Measurements from ENCODE around the gene JAG1. TPM values are rescaled to one million over a fixed set of nuclear protein-coding genes. Genes with fewer than 3 reads are reported as not detected.

The JAG1 gene
- total RNA-seq, 1 experiment from 2014 or later: 88.0 TPM

DNA sequence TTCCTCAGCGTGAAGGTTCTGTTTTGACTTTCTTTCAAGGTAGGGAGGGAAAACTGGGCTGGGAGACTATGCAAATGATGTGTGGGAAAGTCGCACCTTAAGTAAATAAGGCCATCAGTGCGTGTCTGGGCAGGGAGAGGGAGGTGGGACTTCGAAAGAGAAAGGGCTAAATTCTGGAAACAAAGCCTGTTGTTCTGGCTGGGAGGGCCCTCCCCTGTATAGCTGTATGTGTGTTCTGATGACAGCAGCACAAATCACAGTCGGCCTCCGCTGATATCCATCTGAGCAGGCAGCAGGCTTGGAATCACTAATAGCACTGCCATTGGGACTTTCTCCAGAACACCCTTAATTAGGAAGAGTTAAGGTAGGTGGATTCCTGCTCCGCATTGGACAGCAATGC is 19.2 kb downstream of the JAG1 start:
- intact Hi-C loops (cut with micrococcal nuclease): no loop called here
- Mint-ChIP-seq H3K4me1 (ENCODE audit: insufficient read depth, unreplicated experiment) (peaks cover 16% of the 10 kb centered on the region), H3K36me3 (ENCODE audit: insufficient read depth, unreplicated experiment) (peaks cover 89% of the 10 kb centered on the region), H3K4me3 (ENCODE audit: unreplicated experiment) (no peak overlapping the region), H3K9me3 (ENCODE audit: unreplicated experiment) (no peaks in the 10 kb centered on the region), H3K27ac (ENCODE audit: low read depth, unreplicated experiment) (peak overlapping the region; percentile 88), H3K27me3 (ENCODE audit: insufficient read depth, unreplicated experiment) (no peaks in the 10 kb centered on the region)
- no TSS peak for BruUV-seq (replicated peaks)
- POLR2A ChIA-PET: interaction anchor here (2.0 kb wide), 1 partner anchor 26 kb away, joined by 5 read pairs; no protein-coding TSS in a partner anchor
- CTCF ChIA-PET: interaction anchor here (0.7 to 3.3 kb wide), 4 partner anchors 8 to 19 kb away, joined by 3 to 12 read pairs (median 4); partner anchors contain the start of gene JAG1
- TF ChIP-seq, protein P1, sequence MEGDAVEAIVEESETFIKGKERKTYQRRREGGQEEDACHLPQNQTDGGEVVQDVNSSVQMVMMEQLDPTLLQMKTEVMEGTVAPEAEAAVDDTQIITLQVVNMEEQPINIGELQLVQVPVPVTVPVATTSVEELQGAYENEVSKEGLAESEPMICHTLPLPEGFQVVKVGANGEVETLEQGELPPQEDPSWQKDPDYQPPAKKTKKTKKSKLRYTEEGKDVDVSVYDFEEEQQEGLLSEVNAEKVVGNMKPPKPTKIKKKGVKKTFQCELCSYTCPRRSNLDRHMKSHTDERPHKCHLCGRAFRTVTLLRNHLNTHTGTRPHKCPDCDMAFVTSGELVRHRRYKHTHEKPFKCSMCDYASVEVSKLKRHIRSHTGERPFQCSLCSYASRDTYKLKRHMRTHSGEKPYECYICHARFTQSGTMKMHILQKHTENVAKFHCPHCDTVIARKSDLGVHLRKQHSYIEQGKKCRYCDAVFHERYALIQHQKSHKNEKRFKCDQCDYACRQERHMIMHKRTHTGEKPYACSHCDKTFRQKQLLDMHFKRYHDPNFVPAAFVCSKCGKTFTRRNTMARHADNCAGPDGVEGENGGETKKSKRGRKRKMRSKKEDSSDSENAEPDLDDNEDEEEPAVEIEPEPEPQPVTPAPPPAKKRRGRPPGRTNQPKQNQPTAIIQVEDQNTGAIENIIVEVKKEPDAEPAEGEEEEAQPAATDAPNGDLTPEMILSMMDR (IDR thresholded peaks at IDR 0.05; ENCODE audit: unreplicated experiment): no peak
- peak; percentile 78 for DNase-seq (ENCODE audit: unreplicated experiment)

DNA sequence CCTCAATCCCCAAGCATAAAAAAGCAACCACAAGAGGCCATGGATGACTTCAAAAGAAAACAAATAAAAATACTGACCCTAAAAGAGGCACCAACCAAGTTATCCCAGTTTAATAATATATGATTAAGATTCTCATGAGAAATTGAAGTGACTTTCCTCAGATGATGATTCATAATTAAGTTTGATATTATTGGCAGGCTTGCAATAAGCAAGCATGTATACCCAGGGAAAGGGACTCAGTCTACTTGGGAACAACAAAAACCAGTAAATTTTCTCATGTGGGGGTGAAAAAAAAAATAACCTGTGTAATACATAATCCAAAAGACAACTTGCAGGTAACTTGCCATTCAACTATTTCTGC is 19.6 kb downstream of the JAG1 start:
- H3K36me3 Mint-ChIP-seq (ENCODE audit: insufficient read depth, unreplicated experiment): peaks cover 92% of the 10 kb centered on the region
- peak overlapping the region; percentile 88 for H3K27ac Mint-ChIP-seq (ENCODE audit: low read depth, unreplicated experiment)
- no peaks in the 10 kb centered on the region for H3K9me3 Mint-ChIP-seq (ENCODE audit: unreplicated experiment)
- intact Hi-C loops (cut with micrococcal nuclease): no loop called here
- peaks cover 15% of the 10 kb centered on the region for H3K4me1 Mint-ChIP-seq (ENCODE audit: insufficient read depth, unreplicated experiment)
- TF ChIP-seq, protein P1 (IDR thresholded peaks at IDR 0.05; ENCODE audit: unreplicated experiment): no peak
- ChIA-PET CTCF (interaction anchor here (1.2 to 1.6 kb wide), 2 partner anchors 17 to 20 kb away, joined by 3 to 5 read pairs; partner anchors contain the start of gene JAG1), POLR2A (interaction anchor here (1.1 to 2.1 kb wide), 4 partner anchors 17 to 219 kb away, joined by 5 to 8 read pairs (median 5); partner anchors contain the start of gene SLX4IP)
- BruUV-seq (replicated peaks): no TSS peak
- no peaks in the 10 kb centered on the region for H3K27me3 Mint-ChIP-seq (ENCODE audit: insufficient read depth, unreplicated experiment)
- H3K4me3 Mint-ChIP-seq (ENCODE audit: unreplicated experiment): no peak overlapping the region
- DNase-seq (ENCODE audit: unreplicated experiment): no peak

DNA sequence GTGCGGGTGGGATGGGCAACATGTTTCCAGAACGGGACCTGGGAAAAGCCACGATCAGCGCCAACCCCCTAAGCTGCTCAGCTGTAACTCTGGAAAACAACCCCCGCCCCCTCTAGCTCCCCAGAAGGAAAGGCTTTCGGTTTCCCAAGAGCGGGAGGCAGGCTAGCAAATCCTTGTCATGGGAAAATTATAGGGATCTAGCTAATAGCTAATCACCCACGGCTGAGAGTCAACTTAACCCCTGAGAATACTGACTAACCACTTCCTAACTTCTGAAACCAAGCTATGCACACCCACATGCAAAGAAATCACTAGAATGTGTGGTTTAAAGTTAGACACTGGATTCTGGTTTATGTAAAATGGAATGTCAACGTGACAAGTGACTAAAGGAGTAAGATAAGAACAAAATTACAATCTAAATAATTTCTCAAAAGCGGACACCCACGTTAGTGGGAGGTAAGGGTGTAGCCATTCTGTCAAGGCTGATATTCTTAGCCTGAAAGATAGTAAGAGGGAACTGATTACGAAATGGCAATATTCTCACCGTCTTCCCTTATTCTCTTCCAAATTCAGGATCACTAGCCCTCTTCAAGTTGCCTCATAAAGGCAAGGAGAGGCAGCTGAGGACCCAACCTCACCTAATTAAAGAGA is 20.1 kb downstream of the JAG1 start:
- H3K4me3 Mint-ChIP-seq (ENCODE audit: unreplicated experiment): no peak overlapping the region
- CTCF ChIA-PET: interaction anchor here (1.2 kb wide), 1 partner anchor 16 kb away, joined by 3 read pairs; no protein-coding TSS in a partner anchor
- H3K27ac Mint-ChIP-seq (ENCODE audit: low read depth, unreplicated experiment): peak overlapping the region; percentile 88
- intact Hi-C loops (cut with micrococcal nuclease): no loop called here
- no TSS peak for BruUV-seq (replicated peaks)
- H3K36me3 Mint-ChIP-seq (ENCODE audit: insufficient read depth, unreplicated experiment): peaks cover 96% of the 10 kb centered on the region
- H3K9me3 Mint-ChIP-seq (ENCODE audit: unreplicated experiment): no peaks in the 10 kb centered on the region
- no peak for DNase-seq (ENCODE audit: unreplicated experiment)
- peaks cover 15% of the 10 kb centered on the region for H3K4me1 Mint-ChIP-seq (ENCODE audit: insufficient read depth, unreplicated experiment)
- POLR2A ChIA-PET: interaction anchor here (1.1 to 2.1 kb wide), 4 partner anchors 12 to 219 kb away, joined by 3 to 8 read pairs (median 5); partner anchors contain the start of gene SLX4IP
- H3K27me3 Mint-ChIP-seq (ENCODE audit: insufficient read depth, unreplicated experiment): no peaks in the 10 kb centered on the region
- TF ChIP-seq, protein P1 (IDR thresholded peaks at IDR 0.05; ENCODE audit: unreplicated experiment): no peak

DNA sequence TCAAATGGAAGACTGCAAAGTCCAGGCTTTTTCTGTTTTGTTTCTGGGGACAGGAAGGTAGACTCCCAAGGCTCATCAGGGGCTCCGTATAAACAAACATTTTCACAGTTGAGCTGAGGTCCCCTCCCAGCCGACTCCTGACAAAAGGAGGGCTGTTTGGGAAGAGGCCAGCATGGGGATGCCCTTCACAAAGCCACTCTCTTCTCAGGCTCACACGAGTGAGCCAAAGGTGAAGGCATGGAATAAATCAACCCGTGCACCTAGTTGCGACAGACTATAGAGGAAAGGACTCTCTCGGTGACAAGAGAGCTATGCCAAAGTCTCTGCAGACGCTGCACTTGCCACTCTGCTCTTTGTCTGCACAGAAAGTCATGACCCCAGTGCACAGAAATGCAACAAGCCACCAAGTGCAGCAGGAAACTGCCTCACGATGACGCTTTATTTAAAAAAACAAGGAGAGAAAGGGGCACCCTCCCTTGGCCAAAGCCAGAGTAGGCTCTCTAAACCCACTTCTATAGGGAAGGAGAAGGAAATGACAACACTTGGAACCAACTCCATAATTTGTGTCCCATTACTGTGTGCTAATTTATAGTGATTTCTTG is 21.0 kb downstream of the JAG1 start:
- Mint-ChIP-seq H3K4me3 (ENCODE audit: unreplicated experiment) (no peak overlapping the region), H3K27me3 (ENCODE audit: insufficient read depth, unreplicated experiment) (no peaks in the 10 kb centered on the region), H3K36me3 (ENCODE audit: insufficient read depth, unreplicated experiment) (peaks cover 96% of the 10 kb centered on the region), H3K27ac (ENCODE audit: low read depth, unreplicated experiment) (no peak overlapping the region), H3K4me1 (ENCODE audit: insufficient read depth, unreplicated experiment) (peaks cover 15% of the 10 kb centered on the region), H3K9me3 (ENCODE audit: unreplicated experiment) (no peaks in the 10 kb centered on the region)
- no TSS peak for BruUV-seq (replicated peaks)
- CTCF ChIA-PET: interaction anchor here (1.1 to 1.2 kb wide), 2 partner anchors 15 to 29 kb away, joined by 3 read pairs; no protein-coding TSS in a partner anchor
- TF ChIP-seq, protein P1 (IDR thresholded peaks at IDR 0.05; ENCODE audit: unreplicated experiment): no peak
- POLR2A ChIA-PET: interaction anchor here (1.1 to 2.1 kb wide), 3 partner anchors 13 to 218 kb away, joined by 3 to 8 read pairs (median 5); partner anchors contain the start of gene SLX4IP
- no peak for DNase-seq (ENCODE audit: unreplicated experiment)
- intact Hi-C loops (cut with micrococcal nuclease): no loop called here
